Naive thymus-derived CD4-positive, alpha-beta T cell (primary cell): Measurements from ENCODE around the gene NELL2. TPM values are rescaled to one million over a fixed set of nuclear protein-coding genes. Genes with fewer than 3 reads are reported as not detected.
A peak's percentile ranks its signal among the peaks of the same experiment; 100 is the strongest.

Experiments used
- ATAC-seq: fragments of 150-1000 bp; cut with Tn5 transposase; 2 replicates; pipeline ENCODE4 v1.10.0; 2021; ENCODE audit warnings: mild to moderate bottlenecking, moderate library complexity
- CTCF ChIA-PET: fragments of 350-600 bp; sonication (Branson Sonifier 250); formaldehyde crosslinking; loops from one replicate; lab custom pipeline; 2021; ENCODE audit warnings: antibody characterized with exemption; lab: Charles Lee
- POLR2A ChIA-PET: fragments of 350-600 bp; sonication (Branson Sonifier 250); formaldehyde crosslinking; loops from one replicate; lab custom pipeline; 2021; ENCODE audit warnings: antibody characterized with exemption, inconsistent platforms; lab: Charles Lee
- DNase-seq, 9 donors: peaks; one replicate each; pipeline versions ENCODE4 v3.0.0 to v3.0.0-alpha.2; 2020 to 2022; ENCODE audit warnings: mixed read lengths in 1 of 9
- H3K27ac ChIP-seq: one replicate; pipeline ENCODE4 v1.7.0; 2013; ENCODE audit warnings: mild to moderate bottlenecking, low read depth, low read length, moderate library complexity
- H3K27me3 ChIP-seq, 2 donors: one replicate each; pipeline ENCODE4 v1.7.0; 2013; ENCODE audit warnings: low read length in 2 of 2, mild to moderate bottlenecking in 2 of 2, moderate library complexity in 2 of 2; ENCODE audit not compliant: control insufficient read depth in 2 of 2, insufficient read depth in 2 of 2
- H3K36me3 ChIP-seq, 3 experiments: 1 replicate in 2 of 3; 2 replicates in 1 of 3; pipeline ENCODE4 v1.7.0; 2013; ENCODE audit warnings: low read length in 3 of 3, mild to moderate bottlenecking in 3 of 3, moderate library complexity in 1 of 3; ENCODE audit not compliant: insufficient read depth in 3 of 3, control insufficient read depth in 2 of 3
- H3K4me1 ChIP-seq, 2 donors: one replicate each; pipeline ENCODE4 v1.7.0; 2013; ENCODE audit warnings: low read length in 2 of 2, mild to moderate bottlenecking in 2 of 2, moderate library complexity in 1 of 2; ENCODE audit not compliant: control insufficient read depth in 2 of 2, insufficient read depth in 2 of 2
- H3K4me3 ChIP-seq: 2 replicates; pipeline ENCODE4 v1.7.0; 2013; ENCODE audit warnings: mild to moderate bottlenecking, low read length
- H3K9me3 ChIP-seq, 3 experiments: 1 replicate in 2 of 3; 2 replicates in 1 of 3; pipeline ENCODE4 v1.7.0; 2013; ENCODE audit warnings: low read length in 3 of 3; ENCODE audit not compliant: control insufficient read depth in 2 of 3
- H3K27ac Mint-ChIP-seq, 9 donors: one replicate each; pipeline ENCODE4 v1.8.0; 2020 to 2022; ENCODE audit warnings: mixed read lengths in 9 of 9, mild to moderate bottlenecking in 8 of 9, moderate library complexity in 5 of 9, inconsistent platforms in 2 of 9
- H3K27me3 Mint-ChIP-seq, 5 donors: one replicate each; pipeline ENCODE4 v1.8.0; 2021 to 2022; ENCODE audit warnings: mixed read lengths in 5 of 5, mild to moderate bottlenecking in 1 of 5
- H3K36me3 Mint-ChIP-seq, 5 donors: one replicate each; pipeline ENCODE4 v1.8.0; 2020 to 2022; ENCODE audit warnings: mixed read lengths in 5 of 5, mild to moderate bottlenecking in 3 of 5, inconsistent platforms in 1 of 5
- H3K4me1 Mint-ChIP-seq, 7 donors: one replicate each; pipeline ENCODE4 v1.8.0; 2020 to 2022; ENCODE audit warnings: mixed read lengths in 7 of 7, mild to moderate bottlenecking in 3 of 7, inconsistent platforms in 1 of 7
- H3K4me3 Mint-ChIP-seq, 10 donors: one replicate each; pipeline ENCODE4 v1.8.0; 2020 to 2022; ENCODE audit warnings: mild to moderate bottlenecking in 10 of 10, mixed read lengths in 10 of 10, moderate library complexity in 6 of 10, inconsistent platforms in 2 of 10
- H3K9me3 Mint-ChIP-seq, 11 donors: one replicate each; pipeline ENCODE4 v1.8.0; 2020 to 2022; ENCODE audit warnings: mixed read lengths in 11 of 11, mild to moderate bottlenecking in 4 of 11, inconsistent platforms in 1 of 11, moderate library complexity in 1 of 11
- intact Hi-C, 2 donors: fragments of 100-400 bp; cut with micrococcal nuclease; formaldehyde crosslinking; loops; one replicate each; pipeline ENCODE4 v1.15.1; 2023
- polyA plus RNA-seq, 2 donors: library from polyadenylated mRNA; unstranded; fragments of 300-500 nt; fragmentation: Illumina TruSeq; gene quantifications; one replicate each; pipeline ENCODE4 v1.2.3, GENCODE V29; 2021
- total RNA-seq, 6 experiments: library from RNA in 5 of 6; stranded (reverse) in 5 of 6; gene quantifications; 1 replicate in 5 of 6; 2 replicates in 1 of 6; pipeline ENCODE4 v1.2.3 and lab custom pipeline; 2021 to 2026

Gene NELL2
- total and polyA plus RNA-seq, 7 experiments from 2014 or later: 60.9 to 414 (median 228) TPM

- Mint-ChIP-seq H3K27ac (peak overlapping the region in 1 of 9 donors; percentile 3), H3K4me3 (no peak overlapping the region), H3K36me3 (peaks cover 4 to 27% (median 16%) of the 10 kb centered on the region in 5 donors), H3K9me3 (peaks cover 0 to 7% (median 0%) of the 10 kb centered on the region in 11 donors), H3K4me1 (peaks cover 0 to 20% (median 10%) of the 10 kb centered on the region in 7 donors), H3K27me3 (no peaks in the 10 kb centered on the region)
- H3K27me3 ChIP-seq: no peaks in the 10 kb centered on the region
- H3K9me3 ChIP-seq: no peaks in the 10 kb centered on the region
- ATAC-seq (no peak), DNase-seq (no peak)
- H3K4me3 ChIP-seq: no peak overlapping the region
- ChIA-PET CTCF (no interaction called here), POLR2A (no interaction called here)
- H3K4me1 ChIP-seq: no peaks in the 10 kb centered on the region
- intact Hi-C loops: no loop called here
- H3K36me3 ChIP-seq: peaks cover 0 to 3% (median 0%) of the 10 kb centered on the region in 3 experiments
- H3K27ac ChIP-seq: no peak overlapping the region
Measured at GRCh38 chr12:44655846-44656245, 220.3 kb downstream of the NELL2 start.

- Mint-ChIP-seq H3K4me1 (peaks cover 0 to 20% (median 10%) of the 10 kb centered on the region in 7 donors), H3K36me3 (peaks cover 4 to 19% (median 16%) of the 10 kb centered on the region in 5 donors), H3K9me3 (peaks cover 0 to 7% (median 0%) of the 10 kb centered on the region in 11 donors), H3K27me3 (no peaks in the 10 kb centered on the region), H3K4me3 (no peak overlapping the region), H3K27ac (peak overlapping the region in 5 of 9 donors; percentile 7 to 71 (median 57))
- CTCF ChIA-PET: no interaction called here
- ATAC-seq (no peak), DNase-seq (no peak)
- no peak overlapping the region for H3K27ac ChIP-seq
- no peaks in the 10 kb centered on the region for H3K4me1 ChIP-seq
- intact Hi-C loops: no loop called here
- H3K9me3 ChIP-seq: no peaks in the 10 kb centered on the region
- POLR2A ChIA-PET: no interaction called here
- no peaks in the 10 kb centered on the region for H3K27me3 ChIP-seq
- no peak overlapping the region for H3K4me3 ChIP-seq
- no peaks in the 10 kb centered on the region for H3K36me3 ChIP-seq
Measured at GRCh38 chr12:44654646-44655639, 221.2 kb downstream of the NELL2 start.

- Histone ChIP-seq H3K27me3 (no peaks in the 10 kb centered on the region), H3K9me3 (no peaks in the 10 kb centered on the region), H3K4me1 (no peaks in the 10 kb centered on the region), H3K27ac (no peak overlapping the region), H3K36me3 (no peaks in the 10 kb centered on the region), H3K4me3 (no peak overlapping the region)
- ATAC-seq (no peak), DNase-seq (no peak)
- Mint-ChIP-seq H3K9me3 (peaks cover 0 to 7% (median 0%) of the 10 kb centered on the region in 11 donors), H3K36me3 (peaks cover 4 to 14% (median 7%) of the 10 kb centered on the region in 5 donors), H3K4me1 (peaks cover 0 to 24% (median 13%) of the 10 kb centered on the region in 7 donors), H3K27ac (peak overlapping the region in 3 of 9 donors; percentile 7 to 62 (median 47)), H3K27me3 (no peaks in the 10 kb centered on the region), H3K4me3 (no peak overlapping the region)
- intact Hi-C loops: no loop called here
- CTCF ChIA-PET: no interaction called here
- POLR2A ChIA-PET: no interaction called here
Measured at GRCh38 chr12:44653861-44654527, 222.1 kb downstream of the NELL2 start.

GRCh38 chr12:44649693-44650092 is 226.4 kb downstream of the NELL2 start:
- CTCF ChIA-PET: no interaction called here
- peaks cover 0 to 36% (median 16%) of the 10 kb centered on the region in 7 donors for H3K4me1 Mint-ChIP-seq

GRCh38 chr12:44647917-44648690 is 228.0 kb downstream of the NELL2 start:
- peaks cover 0 to 23% (median 9%) of the 10 kb centered on the region in 7 donors for H3K4me1 Mint-ChIP-seq
- H3K9me3 Mint-ChIP-seq: no peaks in the 10 kb centered on the region
- Histone ChIP-seq H3K4me3 (no peak overlapping the region), H3K27me3 (no peaks in the 10 kb centered on the region), H3K27ac (no peak overlapping the region), H3K9me3 (no peaks in the 10 kb centered on the region), H3K4me1 (no peaks in the 10 kb centered on the region), H3K36me3 (no peaks in the 10 kb centered on the region)
- POLR2A ChIA-PET: no interaction called here
- H3K36me3 Mint-ChIP-seq: peaks cover 0 to 21% (median 2%) of the 10 kb centered on the region in 5 donors
- intact Hi-C loops: no loop called here
- DNase-seq (no peak), ATAC-seq (no peak)
- H3K4me3 Mint-ChIP-seq: no peak overlapping the region
- H3K27ac Mint-ChIP-seq: peak overlapping the region in 1 of 9 donors; percentile 1
- CTCF ChIA-PET: interaction anchor here (1.2 kb wide), 1 partner anchor 104 kb away, joined by 3 read pairs; no protein-coding TSS in a partner anchor
- no peaks in the 10 kb centered on the region for H3K27me3 Mint-ChIP-seq

More at GRCh38 chr12:44649693-44650092, 226.4 kb downstream of the NELL2 start:
- H3K36me3 ChIP-seq: no peaks in the 10 kb centered on the region
- no peaks in the 10 kb centered on the region for H3K9me3 ChIP-seq
- no peaks in the 10 kb centered on the region for H3K27me3 ChIP-seq
- peak overlapping the region in 1 of 9 donors; percentile 25 for H3K27ac Mint-ChIP-seq
- intact Hi-C loops: no loop called here
- POLR2A ChIA-PET: interaction anchor here (0.6 kb wide), 1 partner anchor 62 kb away, joined by 3 read pairs; no protein-coding TSS in a partner anchor
- no peak overlapping the region for H3K4me3 Mint-ChIP-seq
- DNase-seq (no peak), ATAC-seq (no peak)
- no peaks in the 10 kb centered on the region for H3K4me1 ChIP-seq
- H3K27ac ChIP-seq: no peak overlapping the region
- no peak overlapping the region for H3K4me3 ChIP-seq
- H3K27me3 Mint-ChIP-seq: no peaks in the 10 kb centered on the region
- peaks cover 0 to 6% (median 0%) of the 10 kb centered on the region in 11 donors for H3K9me3 Mint-ChIP-seq
- peaks cover 0 to 12% (median 4%) of the 10 kb centered on the region in 5 donors for H3K36me3 Mint-ChIP-seq
